ENCODE data around the gene TMEM80. TPM values are rescaled to one million over a fixed set of nuclear protein-coding genes. Genes with fewer than 3 reads are reported as not detected.

The TMEM80 gene
- total RNA-seq, 2 donors from 2014 or later: 17.0 to 17.8 TPM

DNA sequence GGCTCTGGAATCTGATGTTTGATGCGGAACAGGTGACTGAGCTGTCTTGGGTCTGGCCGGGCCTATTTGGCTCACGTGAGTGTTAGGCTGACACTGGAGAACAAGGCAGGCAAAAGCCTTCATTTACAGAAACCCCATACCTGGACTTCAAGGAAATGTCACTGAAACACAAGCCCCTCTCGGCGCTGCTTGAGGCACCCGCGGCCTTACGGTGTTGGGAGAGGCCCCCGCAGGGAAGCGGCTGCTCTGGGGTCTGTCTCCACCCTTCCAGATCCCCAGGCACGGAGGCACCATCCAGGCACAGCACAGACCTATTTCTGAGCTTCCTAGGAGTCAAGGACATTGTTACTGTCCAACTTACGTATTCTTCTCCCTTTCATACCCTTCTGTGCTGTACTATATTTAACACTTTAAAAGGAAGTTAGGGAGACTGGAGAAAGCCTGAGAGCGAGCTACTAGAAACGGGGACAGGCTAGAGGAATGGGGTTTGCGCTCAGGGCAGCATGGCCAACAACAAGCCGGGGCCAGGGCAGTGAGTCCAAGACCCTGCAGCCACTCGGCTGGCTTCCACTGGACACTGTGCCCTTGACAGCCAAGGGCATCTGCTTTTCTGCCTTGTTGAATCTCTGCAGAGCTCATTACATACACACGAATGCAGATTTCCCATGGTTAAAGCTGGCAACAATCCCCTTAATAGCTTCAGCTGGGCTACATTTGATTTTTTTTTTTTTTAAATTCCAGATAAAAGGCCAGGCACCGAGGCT lies 34.8 kb upstream of the TMEM80 start:
- peaks cover 0 to 6% of the 10 kb centered on the region in 2 donors for H3K36me3 Mint-ChIP-seq (ENCODE audit: insufficient read depth in 2 of 2)
- DNase-seq: no peak
- H3K4me1 Mint-ChIP-seq (ENCODE audit: low read depth): no peaks in the 10 kb centered on the region
- no peaks in the 10 kb centered on the region for H3K27me3 Mint-ChIP-seq (ENCODE audit: low read depth)
- H3K27ac Mint-ChIP-seq: no peak overlapping the region
- H3K9me3 Mint-ChIP-seq: no peaks in the 10 kb centered on the region
- no peak overlapping the region for H3K4me3 Mint-ChIP-seq
- ATAC-seq (replicated peaks in 1 of 2): no peak

DNA sequence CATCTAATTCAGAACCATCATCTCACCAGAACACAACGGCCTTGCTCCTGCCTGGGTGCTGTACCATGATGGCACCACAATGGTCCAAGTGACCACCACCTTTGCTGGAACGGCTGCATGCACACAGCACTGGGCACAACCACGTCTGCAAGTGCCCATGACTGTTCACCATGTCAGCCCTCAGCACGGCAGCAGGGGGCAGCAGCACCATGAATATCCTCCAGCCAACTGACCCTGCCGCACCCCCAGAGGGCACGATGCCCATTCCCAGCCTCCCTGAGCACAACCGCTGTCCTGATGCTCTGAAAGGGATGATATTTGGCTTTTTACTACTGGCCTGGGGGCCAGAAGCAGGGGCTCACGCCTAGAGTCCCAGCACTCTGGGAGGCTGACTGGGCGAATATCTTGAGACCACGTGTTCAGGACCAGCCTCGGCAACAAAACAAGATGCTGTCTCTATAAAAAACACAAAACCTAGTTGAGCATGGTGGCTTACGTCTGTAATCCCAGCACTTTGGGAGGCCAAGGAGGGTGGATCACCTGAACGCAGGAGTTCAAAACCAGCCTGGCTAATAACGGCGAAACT lies 32.8 kb upstream of the TMEM80 start:
- peak; percentile 73 to 75 for ATAC-seq (replicated peaks in 1 of 2)
- H3K36me3 Mint-ChIP-seq (ENCODE audit: insufficient read depth in 2 of 2): peaks cover 0 to 8% of the 10 kb centered on the region in 2 donors
- H3K27ac Mint-ChIP-seq: no peak overlapping the region
- DNase-seq: peak; percentile 58 to 59
- no peaks in the 10 kb centered on the region for H3K27me3 Mint-ChIP-seq (ENCODE audit: low read depth)
- no peaks in the 10 kb centered on the region for H3K4me1 Mint-ChIP-seq (ENCODE audit: low read depth)
- no peaks in the 10 kb centered on the region for H3K9me3 Mint-ChIP-seq
- no peak overlapping the region for H3K4me3 Mint-ChIP-seq

DNA sequence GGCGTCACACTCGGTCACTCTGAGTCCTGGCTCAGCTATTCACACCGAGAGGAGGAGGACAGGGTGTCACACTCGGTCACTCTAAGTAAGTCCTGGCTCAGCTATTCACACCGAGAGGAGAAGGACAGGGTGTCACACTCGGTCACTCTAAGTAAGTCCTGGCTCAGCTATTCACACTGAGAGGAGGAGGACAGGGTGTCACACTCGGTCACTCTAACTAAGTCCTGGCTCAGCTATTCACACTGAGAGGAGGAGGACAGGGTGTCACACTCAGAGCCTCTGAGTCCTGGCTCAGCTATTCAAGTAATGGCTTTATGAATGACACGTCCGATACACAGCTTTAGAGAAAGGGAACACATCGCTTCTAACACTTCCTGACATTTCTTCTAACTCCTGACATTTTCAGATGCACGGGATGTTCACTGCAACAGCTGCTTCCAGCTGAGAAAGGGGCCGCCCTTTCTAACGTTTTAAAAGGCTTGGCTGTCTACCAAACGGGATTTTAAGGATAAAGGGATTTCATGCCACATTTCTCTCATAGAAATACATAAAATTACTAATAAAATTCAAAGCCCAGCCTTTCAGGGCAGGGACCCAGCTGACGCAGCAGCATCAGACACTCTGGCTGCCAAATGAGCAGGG lies 30.4 kb upstream of the TMEM80 start:
- Mint-ChIP-seq H3K4me1 (ENCODE audit: low read depth) (no peaks in the 10 kb centered on the region), H3K9me3 (no peaks in the 10 kb centered on the region), H3K4me3 (no peak overlapping the region), H3K36me3 (ENCODE audit: insufficient read depth in 2 of 2) (peaks cover 0 to 8% of the 10 kb centered on the region in 2 donors), H3K27ac (no peak overlapping the region), H3K27me3 (ENCODE audit: low read depth) (no peaks in the 10 kb centered on the region)
- ATAC-seq (replicated peaks in 1 of 2) (no peak), DNase-seq (no peak)

DNA sequence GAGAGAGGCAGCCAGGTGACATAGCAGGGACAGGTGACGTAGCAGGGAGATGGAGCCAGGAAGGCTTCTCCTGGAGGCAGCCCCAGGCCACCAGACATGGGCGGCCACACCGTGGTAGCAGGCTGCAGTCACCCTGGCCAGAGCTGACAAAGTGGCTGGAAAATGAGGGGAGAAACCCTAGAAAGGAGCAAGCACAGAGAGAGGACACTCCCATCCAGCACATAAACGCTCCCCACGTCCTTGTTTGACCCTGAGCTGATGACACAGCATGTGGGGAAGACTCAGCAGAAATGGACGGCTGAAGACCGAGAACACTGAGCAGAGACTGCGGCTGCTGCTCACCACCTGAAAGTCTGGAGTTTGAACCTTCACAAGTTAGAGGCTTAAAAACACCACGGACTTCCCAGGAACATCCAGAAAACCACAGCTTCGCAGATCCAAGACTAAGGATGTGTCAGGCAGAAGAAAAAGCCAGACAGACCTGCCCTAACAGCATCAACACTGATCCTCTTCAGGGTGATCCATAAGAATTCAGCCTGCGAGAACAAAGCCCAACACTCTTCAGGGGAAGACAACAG lies 29.8 kb upstream of the TMEM80 start:
- no peak for ATAC-seq (replicated peaks in 1 of 2)
- no peak overlapping the region for H3K4me3 Mint-ChIP-seq
- no peak overlapping the region for H3K27ac Mint-ChIP-seq
- no peak for DNase-seq
- no peaks in the 10 kb centered on the region for H3K27me3 Mint-ChIP-seq (ENCODE audit: low read depth)
- no peaks in the 10 kb centered on the region for H3K4me1 Mint-ChIP-seq (ENCODE audit: low read depth)
- H3K36me3 Mint-ChIP-seq (ENCODE audit: insufficient read depth in 2 of 2): peaks cover 0 to 8% of the 10 kb centered on the region in 2 donors
- H3K9me3 Mint-ChIP-seq: no peaks in the 10 kb centered on the region

DNA sequence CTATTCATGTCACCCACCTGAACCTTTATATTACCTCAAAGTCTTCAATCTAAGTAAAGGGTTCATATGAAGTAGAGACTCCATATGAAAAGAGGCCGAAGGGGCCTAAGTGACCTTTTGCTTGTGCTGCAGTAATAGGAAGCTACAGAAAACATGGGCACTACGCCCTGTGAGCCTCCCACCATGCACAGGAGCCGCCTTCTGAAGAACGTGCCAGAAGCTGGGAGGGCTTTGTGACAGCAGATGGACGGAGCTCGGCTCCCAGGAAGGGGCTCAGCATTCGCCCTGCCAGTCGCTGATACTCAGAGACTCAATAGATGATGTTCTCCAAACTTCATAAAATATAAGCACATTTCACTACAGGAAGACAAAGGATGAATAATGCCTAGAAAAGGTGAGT lies 21.8 kb upstream of the TMEM80 start:
- ATAC-seq (replicated peaks in 1 of 2): no peak
- Mint-ChIP-seq H3K36me3 (ENCODE audit: insufficient read depth in 2 of 2) (peaks cover 3 to 17% of the 10 kb centered on the region in 2 donors), H3K4me3 (no peak overlapping the region), H3K4me1 (ENCODE audit: low read depth) (no peaks in the 10 kb centered on the region), H3K27me3 (ENCODE audit: low read depth) (no peaks in the 10 kb centered on the region), H3K9me3 (no peaks in the 10 kb centered on the region), H3K27ac (no peak overlapping the region)
- no peak for DNase-seq

DNA sequence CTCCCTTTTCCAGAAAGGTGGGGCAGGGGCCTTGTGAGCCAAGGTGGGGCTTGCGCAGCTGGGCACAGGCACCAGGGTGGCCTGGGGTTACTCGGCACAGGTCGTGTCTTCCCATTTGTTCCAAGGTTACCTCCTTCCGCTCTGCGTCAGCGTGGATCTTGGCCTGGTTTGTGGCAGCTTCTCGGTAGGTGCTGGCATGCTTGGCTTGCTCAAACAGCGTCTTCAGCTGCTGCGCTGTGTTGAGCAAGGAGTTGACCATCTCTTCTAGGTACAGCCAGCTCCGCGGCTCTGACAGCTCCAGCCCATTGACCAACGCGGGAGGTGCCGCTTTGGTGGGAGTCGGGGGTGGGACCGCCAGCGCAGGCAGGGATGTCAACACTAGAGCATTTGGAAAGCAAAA lies 21.2 kb upstream of the TMEM80 start:
- no peaks in the 10 kb centered on the region for H3K4me1 Mint-ChIP-seq (ENCODE audit: low read depth)
- H3K9me3 Mint-ChIP-seq: no peaks in the 10 kb centered on the region
- H3K4me3 Mint-ChIP-seq: no peak overlapping the region
- no peaks in the 10 kb centered on the region for H3K27me3 Mint-ChIP-seq (ENCODE audit: low read depth)
- DNase-seq (no peak), ATAC-seq (replicated peaks in 1 of 2) (no peak)
- peaks cover 3 to 17% of the 10 kb centered on the region in 2 donors for H3K36me3 Mint-ChIP-seq (ENCODE audit: insufficient read depth in 2 of 2)
- H3K27ac Mint-ChIP-seq: peak overlapping the region; percentile 33

DNA sequence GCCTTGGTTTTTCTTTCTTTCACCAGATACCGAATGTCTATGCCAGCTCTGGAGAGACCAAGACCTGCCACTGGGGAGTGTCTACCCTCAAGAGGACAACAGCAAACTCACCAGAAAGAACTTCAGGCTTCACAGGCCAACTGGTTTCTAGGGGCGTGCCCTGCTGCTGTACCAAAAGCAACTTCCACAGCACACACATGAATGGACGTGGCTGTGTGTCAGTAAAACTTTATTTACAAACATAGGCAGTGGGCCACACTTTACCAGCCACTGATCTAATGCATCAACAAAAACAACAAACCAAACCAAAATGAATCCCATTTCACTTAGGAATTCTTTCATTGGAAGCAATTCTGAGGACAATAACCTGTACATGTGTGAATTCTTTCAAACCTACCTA lies 17.3 kb upstream of the TMEM80 start:
- H3K27ac Mint-ChIP-seq: no peak overlapping the region
- H3K36me3 Mint-ChIP-seq (ENCODE audit: insufficient read depth in 2 of 2): peaks cover 4 to 30% of the 10 kb centered on the region in 2 donors
- no peak overlapping the region for H3K4me3 Mint-ChIP-seq
- H3K4me1 Mint-ChIP-seq (ENCODE audit: low read depth): no peaks in the 10 kb centered on the region
- no peaks in the 10 kb centered on the region for H3K9me3 Mint-ChIP-seq
- ATAC-seq (replicated peaks in 1 of 2): no peak
- DNase-seq: no peak
- no peaks in the 10 kb centered on the region for H3K27me3 Mint-ChIP-seq (ENCODE audit: low read depth)

DNA sequence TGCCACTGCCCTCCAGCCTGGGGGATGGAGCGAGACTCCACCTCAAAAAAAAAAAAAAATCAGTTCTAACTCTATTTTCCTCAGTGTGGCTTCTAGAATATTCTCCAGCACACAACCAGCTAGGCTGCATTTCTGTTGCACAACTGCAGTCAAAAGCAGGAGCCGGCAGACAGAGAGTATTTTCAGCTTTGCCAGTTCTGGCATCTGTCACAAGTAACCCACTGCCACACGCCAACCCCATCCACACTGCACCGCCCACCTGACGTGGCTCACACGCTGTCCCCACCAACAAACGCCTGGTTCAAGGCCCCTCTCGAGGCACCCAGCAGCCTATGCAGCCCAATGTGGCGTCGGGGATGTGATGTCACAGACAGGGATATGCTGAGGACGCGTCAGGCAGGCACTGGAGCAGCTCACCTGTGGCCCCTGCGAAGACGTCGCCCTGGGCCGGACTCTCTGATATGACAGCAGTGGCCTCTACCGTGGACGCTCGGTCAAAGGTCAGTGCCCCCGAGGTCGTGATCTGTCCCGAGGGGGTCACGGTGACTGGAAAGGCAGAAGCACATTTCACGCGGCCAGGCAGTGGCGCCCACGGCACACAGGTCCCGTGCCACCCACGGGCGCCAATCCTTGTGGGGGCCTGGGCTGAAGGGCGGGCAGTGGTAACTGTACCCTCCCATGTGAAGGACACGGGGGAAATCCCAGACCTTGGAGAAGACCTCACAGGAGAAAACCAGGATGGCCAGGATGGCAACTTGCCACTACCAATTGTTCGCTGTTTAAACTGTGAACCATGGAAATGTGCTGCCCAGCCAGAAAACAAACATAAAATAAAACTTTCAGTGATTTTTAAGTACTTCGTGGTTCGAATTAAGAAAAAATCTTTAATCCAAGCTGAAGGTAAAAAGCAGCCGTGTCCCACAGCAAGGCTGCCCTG lies 16.1 kb upstream of the TMEM80 start:
- no peaks in the 10 kb centered on the region for H3K9me3 Mint-ChIP-seq
- no peaks in the 10 kb centered on the region for H3K27me3 Mint-ChIP-seq (ENCODE audit: low read depth)
- H3K4me1 Mint-ChIP-seq (ENCODE audit: low read depth): no peaks in the 10 kb centered on the region
- no peak for DNase-seq
- H3K4me3 Mint-ChIP-seq: no peak overlapping the region
- H3K27ac Mint-ChIP-seq: no peak overlapping the region
- ATAC-seq (replicated peaks in 1 of 2): no peak
- H3K36me3 Mint-ChIP-seq (ENCODE audit: insufficient read depth in 2 of 2): peaks cover 8 to 38% of the 10 kb centered on the region in 2 donors

DNA sequence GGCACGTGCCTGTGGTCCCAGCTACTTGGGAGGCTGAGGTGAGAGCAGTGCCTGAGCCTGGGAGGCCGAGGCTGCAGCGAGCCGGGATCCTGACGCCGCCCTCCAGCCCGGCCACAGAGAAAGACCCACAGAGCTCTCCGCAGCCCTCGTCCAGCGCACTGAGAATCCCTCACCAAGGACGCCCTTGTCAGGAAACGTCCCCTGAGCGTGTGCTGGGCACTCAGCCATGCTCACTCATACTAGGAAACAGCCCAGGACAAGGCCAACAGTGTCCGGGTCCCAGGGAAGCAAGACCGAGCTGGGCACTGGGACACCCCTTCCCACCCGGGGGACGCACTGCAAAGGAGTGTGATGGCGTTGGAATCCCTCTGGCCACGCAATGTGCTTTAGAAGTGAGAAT lies 15.1 kb upstream of the TMEM80 start:
- no peaks in the 10 kb centered on the region for H3K9me3 Mint-ChIP-seq
- no peak overlapping the region for H3K27ac Mint-ChIP-seq
- H3K4me3 Mint-ChIP-seq: no peak overlapping the region
- peaks cover 8 to 40% of the 10 kb centered on the region in 2 donors for H3K36me3 Mint-ChIP-seq (ENCODE audit: insufficient read depth in 2 of 2)
- no peaks in the 10 kb centered on the region for H3K27me3 Mint-ChIP-seq (ENCODE audit: low read depth)
- no peak for DNase-seq
- no peak for ATAC-seq (replicated peaks in 1 of 2)
- H3K4me1 Mint-ChIP-seq (ENCODE audit: low read depth): no peaks in the 10 kb centered on the region

DNA sequence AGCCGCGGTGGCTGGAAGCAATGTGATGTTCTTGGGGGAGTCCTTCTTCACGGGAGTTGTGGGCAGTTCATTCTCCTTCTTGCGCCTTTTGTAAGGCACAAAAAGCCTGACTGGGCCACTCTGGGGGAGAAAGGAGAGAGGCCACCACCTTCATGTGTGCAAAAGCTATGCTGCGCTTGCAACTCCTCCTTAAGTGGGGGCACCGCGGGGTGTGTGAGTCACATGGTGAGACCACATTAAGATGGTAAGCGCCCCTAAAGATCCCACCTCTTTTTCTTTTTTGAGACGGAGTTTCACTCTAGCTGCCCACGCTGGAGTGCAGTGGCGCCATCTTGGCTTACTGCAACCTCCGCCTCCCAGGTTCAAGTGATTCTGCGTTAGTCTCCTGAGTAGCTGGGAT lies 14.6 kb upstream of the TMEM80 start:
- Mint-ChIP-seq H3K4me1 (ENCODE audit: low read depth) (no peaks in the 10 kb centered on the region), H3K36me3 (ENCODE audit: insufficient read depth in 2 of 2) (peaks cover 8 to 40% of the 10 kb centered on the region in 2 donors), H3K9me3 (no peaks in the 10 kb centered on the region), H3K27ac (no peak overlapping the region), H3K27me3 (ENCODE audit: low read depth) (no peaks in the 10 kb centered on the region), H3K4me3 (no peak overlapping the region)
- ATAC-seq (replicated peaks in 1 of 2) (peak; percentile 58 to 85), DNase-seq (peak in 1 of 2 donors; percentile 53)

DNA sequence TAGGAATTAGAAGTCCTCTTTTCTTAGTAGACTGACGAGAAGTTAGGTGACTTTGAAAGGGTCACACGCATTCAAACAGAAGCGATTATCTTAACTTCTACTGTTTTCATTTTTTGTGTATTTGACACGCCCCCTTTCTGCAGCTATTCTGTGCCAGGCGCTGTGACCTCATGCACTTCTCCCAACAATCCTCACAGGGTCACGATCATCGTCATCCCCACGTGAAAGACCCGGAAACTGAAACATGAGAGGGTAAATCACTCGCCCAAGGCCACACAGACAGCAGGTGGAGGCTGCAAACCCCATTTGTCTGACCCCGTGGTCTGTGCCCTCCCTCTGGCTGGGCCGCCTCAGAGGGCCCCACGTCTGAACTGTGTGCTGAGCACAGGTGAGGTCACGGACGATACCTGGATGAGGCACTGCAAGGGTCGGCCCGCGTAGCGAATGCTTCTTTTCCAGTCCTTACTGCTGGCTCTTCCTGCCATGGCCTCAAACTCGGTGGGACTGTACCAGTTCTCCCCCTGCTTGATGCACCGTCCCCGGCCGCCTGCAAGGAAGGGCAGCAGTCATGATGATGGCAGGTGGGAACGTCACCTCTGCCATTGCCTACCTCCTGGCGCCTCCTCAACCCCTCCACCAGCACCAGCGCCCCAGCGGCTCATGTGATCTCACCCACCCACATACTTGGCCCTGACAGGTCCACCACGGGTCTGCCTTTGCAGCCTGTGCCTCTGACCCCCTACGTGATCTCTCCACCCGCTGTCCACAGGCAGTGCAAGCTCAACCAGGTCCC lies 9.0 kb upstream of the TMEM80 start:
- ATAC-seq (replicated peaks in 1 of 2) (no peak), DNase-seq (no peak)
- Mint-ChIP-seq H3K27me3 (ENCODE audit: low read depth) (no peaks in the 10 kb centered on the region), H3K4me1 (ENCODE audit: low read depth) (peaks cover 24% of the 10 kb centered on the region), H3K9me3 (no peaks in the 10 kb centered on the region), H3K36me3 (ENCODE audit: insufficient read depth in 2 of 2) (peaks cover 8 to 46% of the 10 kb centered on the region in 2 donors), H3K4me3 (no peak overlapping the region), H3K27ac (no peak overlapping the region)

DNA sequence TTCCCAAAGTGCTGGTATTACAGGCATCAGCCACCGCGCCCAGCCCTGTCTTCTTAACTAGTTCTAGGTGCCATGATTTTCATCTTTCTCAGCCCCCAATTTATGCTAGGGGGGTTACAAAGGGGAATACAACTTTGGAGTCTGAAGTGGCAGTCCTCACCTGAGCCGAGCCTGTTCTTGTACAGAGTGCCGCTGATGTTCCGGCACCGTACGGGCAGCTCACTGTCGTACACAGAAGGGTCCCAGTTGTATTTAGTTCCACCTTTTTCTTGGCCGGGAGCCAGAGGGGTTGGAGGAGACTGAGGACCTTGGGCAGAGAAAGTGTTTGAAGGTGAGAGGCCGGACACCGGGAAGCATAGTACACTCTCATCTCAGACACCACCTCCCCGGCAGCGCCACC lies 7.9 kb upstream of the TMEM80 start:
- ATAC-seq (replicated peaks in 1 of 2) (no peak), DNase-seq (no peak)
- no peaks in the 10 kb centered on the region for H3K9me3 Mint-ChIP-seq
- H3K4me3 Mint-ChIP-seq: no peak overlapping the region
- peaks cover 4 to 36% of the 10 kb centered on the region in 2 donors for H3K36me3 Mint-ChIP-seq (ENCODE audit: insufficient read depth in 2 of 2)
- no peak overlapping the region for H3K27ac Mint-ChIP-seq
- H3K27me3 Mint-ChIP-seq (ENCODE audit: low read depth): no peaks in the 10 kb centered on the region
- peaks cover 35% of the 10 kb centered on the region for H3K4me1 Mint-ChIP-seq (ENCODE audit: low read depth)
